Type B pancreatic cell (in vitro differentiated cells): ENCODE results near the gene MBOAT2. TPM values are rescaled to one million over a fixed set of nuclear protein-coding genes. Genes with fewer than 3 reads are reported as not detected.

Experiments used
- DNase-seq: peaks from one replicate; pipeline ENCODE4 v3.0.0; 2021; ENCODE audit warnings: mixed read lengths; ENCODE audit not compliant: unreplicated experiment; ENCODE audit errors: extremely low spot score
- H3K27ac Mint-ChIP-seq: 2 replicates; pipeline ENCODE4 v1.8.0; 2021; ENCODE audit warnings: mild to moderate bottlenecking, mixed read lengths
- H3K27me3 Mint-ChIP-seq: 2 replicates; pipeline ENCODE4 v1.8.0; 2021; ENCODE audit warnings: mixed read lengths
- H3K36me3 Mint-ChIP-seq: 2 replicates; pipeline ENCODE4 v1.8.0; 2021; ENCODE audit warnings: mixed read lengths
- H3K4me1 Mint-ChIP-seq: one replicate; pipeline ENCODE4 v1.8.0; 2021; ENCODE audit warnings: mixed read lengths; ENCODE audit not compliant: unreplicated experiment
- H3K4me3 Mint-ChIP-seq: 2 replicates; pipeline ENCODE4 v1.8.0; 2021; ENCODE audit warnings: mild to moderate bottlenecking, mixed read lengths
- H3K9me3 Mint-ChIP-seq: 2 replicates; pipeline ENCODE4 v1.8.0; 2021; ENCODE audit warnings: mixed read lengths
- total RNA-seq: library from RNA; stranded (reverse); gene quantifications from 2 replicates; pipeline ENCODE4 v1.2.1, GENCODE V29; 2021; ENCODE audit warnings: low replicate concordance
- TF ChIP-seq, protein P1 (sequence below): fragments of 200-600 bp; sonication (generic); conservative IDR thresholded peaks from 2 replicates; pipeline ENCODE4 v1.5.0; 2021; ENCODE audit warnings: antibody characterized with exemption, mild to moderate bottlenecking

MBOAT2 gene
- total RNA-seq, 1 donor from 2014 or later: 60.8 TPM

GRCh38 chr2:8965216-8965969, 38.1 kb downstream of the MBOAT2 start:
- TF ChIP-seq, protein P1, sequence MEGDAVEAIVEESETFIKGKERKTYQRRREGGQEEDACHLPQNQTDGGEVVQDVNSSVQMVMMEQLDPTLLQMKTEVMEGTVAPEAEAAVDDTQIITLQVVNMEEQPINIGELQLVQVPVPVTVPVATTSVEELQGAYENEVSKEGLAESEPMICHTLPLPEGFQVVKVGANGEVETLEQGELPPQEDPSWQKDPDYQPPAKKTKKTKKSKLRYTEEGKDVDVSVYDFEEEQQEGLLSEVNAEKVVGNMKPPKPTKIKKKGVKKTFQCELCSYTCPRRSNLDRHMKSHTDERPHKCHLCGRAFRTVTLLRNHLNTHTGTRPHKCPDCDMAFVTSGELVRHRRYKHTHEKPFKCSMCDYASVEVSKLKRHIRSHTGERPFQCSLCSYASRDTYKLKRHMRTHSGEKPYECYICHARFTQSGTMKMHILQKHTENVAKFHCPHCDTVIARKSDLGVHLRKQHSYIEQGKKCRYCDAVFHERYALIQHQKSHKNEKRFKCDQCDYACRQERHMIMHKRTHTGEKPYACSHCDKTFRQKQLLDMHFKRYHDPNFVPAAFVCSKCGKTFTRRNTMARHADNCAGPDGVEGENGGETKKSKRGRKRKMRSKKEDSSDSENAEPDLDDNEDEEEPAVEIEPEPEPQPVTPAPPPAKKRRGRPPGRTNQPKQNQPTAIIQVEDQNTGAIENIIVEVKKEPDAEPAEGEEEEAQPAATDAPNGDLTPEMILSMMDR: no peak
- H3K27me3 Mint-ChIP-seq: no peaks in the 10 kb centered on the region
- no peak overlapping the region for H3K4me3 Mint-ChIP-seq
- H3K4me1 Mint-ChIP-seq: peaks cover 5% of the 10 kb centered on the region
- H3K36me3 Mint-ChIP-seq: peaks cover 5% of the 10 kb centered on the region
- no peak overlapping the region for H3K27ac Mint-ChIP-seq
- no peak for DNase-seq
- H3K9me3 Mint-ChIP-seq: no peaks in the 10 kb centered on the region

DNA sequence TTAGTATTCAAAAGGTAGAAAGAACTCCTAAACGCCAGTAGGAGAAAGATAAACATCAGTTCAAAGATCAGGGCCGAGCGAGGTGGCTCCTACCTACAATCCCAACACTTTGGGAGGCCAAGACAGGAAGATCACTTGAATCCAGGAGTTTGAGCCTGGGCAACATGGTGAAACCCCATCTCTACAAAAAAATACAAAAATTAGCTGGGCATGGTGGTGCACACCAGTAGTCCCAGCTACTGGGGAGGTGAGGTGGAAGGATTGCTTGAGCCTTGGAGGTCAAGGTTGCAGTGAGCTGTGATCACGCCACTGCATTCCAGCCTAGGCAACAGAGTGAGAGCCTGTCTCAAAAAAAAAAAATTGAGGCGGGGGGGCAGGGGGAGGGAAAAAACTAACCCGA, 40.6 kb downstream of the MBOAT2 start:
- no peak for DNase-seq
- H3K27ac Mint-ChIP-seq: no peak overlapping the region
- H3K9me3 Mint-ChIP-seq: no peaks in the 10 kb centered on the region
- H3K4me1 Mint-ChIP-seq: peaks cover 5% of the 10 kb centered on the region
- no peak overlapping the region for H3K4me3 Mint-ChIP-seq
- H3K36me3 Mint-ChIP-seq: peaks cover 5% of the 10 kb centered on the region
- TF ChIP-seq, protein P1: no peak
- no peaks in the 10 kb centered on the region for H3K27me3 Mint-ChIP-seq

- peaks cover 4% of the 10 kb centered on the region for H3K9me3 Mint-ChIP-seq
- no peak overlapping the region for H3K4me3 Mint-ChIP-seq
- H3K27me3 Mint-ChIP-seq: no peaks in the 10 kb centered on the region
- no peak overlapping the region for H3K27ac Mint-ChIP-seq
- peaks cover 30% of the 10 kb centered on the region for H3K36me3 Mint-ChIP-seq
- no peaks in the 10 kb centered on the region for H3K4me1 Mint-ChIP-seq
- DNase-seq: no peak
- TF ChIP-seq, protein P1: no peak
Measured at GRCh38 chr2:8957628-8958027, 45.9 kb downstream of the MBOAT2 start.

- H3K4me3 Mint-ChIP-seq: no peak overlapping the region
- TF ChIP-seq, protein P1: no peak
- H3K9me3 Mint-ChIP-seq: peaks cover 12% of the 10 kb centered on the region
- no peak for DNase-seq
- no peak overlapping the region for H3K27ac Mint-ChIP-seq
- no peaks in the 10 kb centered on the region for H3K27me3 Mint-ChIP-seq
- peaks cover 37% of the 10 kb centered on the region for H3K36me3 Mint-ChIP-seq
- H3K4me1 Mint-ChIP-seq: no peaks in the 10 kb centered on the region
Measured at GRCh38 chr2:8956774-8957173, 46.7 kb downstream of the MBOAT2 start.

GRCh38 chr2:8954990-8955389, 48.5 kb downstream of the MBOAT2 start:
- Mint-ChIP-seq H3K4me1 (no peaks in the 10 kb centered on the region), H3K9me3 (peaks cover 18% of the 10 kb centered on the region), H3K36me3 (peaks cover 37% of the 10 kb centered on the region), H3K4me3 (no peak overlapping the region), H3K27ac (no peak overlapping the region), H3K27me3 (no peaks in the 10 kb centered on the region)
- DNase-seq: no peak
- TF ChIP-seq, protein P1: no peak
